Thyroid gland (tissue), 4 donors: ENCODE measurements around the gene KCNMA1.

ENCODE experiments used
- CTCF ChIP-seq, 6 experiments: fragments of 200-600 bp in 3 of 6; fragments of 450-650 bp in 3 of 6; sonication (generic) in 3 of 6; IDR thresholded peaks; one replicate each; pipeline ENCODE4 v1.5.1; 2016 to 2019; ENCODE audit warnings: antibody characterized with exemption in 6 of 6, mild to moderate bottlenecking in 2 of 6, inconsistent platforms in 1 of 6, moderate library complexity in 1 of 6
- POLR2A ChIP-seq, 2 donors: fragments of 450-650 bp; IDR thresholded peaks; one replicate each; pipeline ENCODE4 v1.6.1; 2017; ENCODE audit warnings: antibody characterized with exemption in 2 of 2, mild to moderate bottlenecking in 2 of 2, moderate library complexity in 1 of 2

- TF ChIP-seq POLR2A (IDR thresholded peaks at IDR 0.05): no peak
- TF ChIP-seq CTCF (IDR thresholded peaks at IDR 0.05): no peak
Measured at GRCh38 chr10:77381750-77382149, 255.9 kb downstream of the KCNMA1 start.
